Measurements from ENCODE around the gene MEA1. TPM values are rescaled to one million over a fixed set of nuclear protein-coding genes. Genes with fewer than 3 reads are reported as not detected.
A peak's percentile ranks its signal among the peaks of the same experiment; 100 is the strongest.

Gene MEA1
- total and polyA plus RNA-seq, 10 of the 15 experiments (the other 5 are each of a cell fraction or from before 2014, with no cell fraction given) = 59.1 to 148 (median 96.4) TPM

DNA sequence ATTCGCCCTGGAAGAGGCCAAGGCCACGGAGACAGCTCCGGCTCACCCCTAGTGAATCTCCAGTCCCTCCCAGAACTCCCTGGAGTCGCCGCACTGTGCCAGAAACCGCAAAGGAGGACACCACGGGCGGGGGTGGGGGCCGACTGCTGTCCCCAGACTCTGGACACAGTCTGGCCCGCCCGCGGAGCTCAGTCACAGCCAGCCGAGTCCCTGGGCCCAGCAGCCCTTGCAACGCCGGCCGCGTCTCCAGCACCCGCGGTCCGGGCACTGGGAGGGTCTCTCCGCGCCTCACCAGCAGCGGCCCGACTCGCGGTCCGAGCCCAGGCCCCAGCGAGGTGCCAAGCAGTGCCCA lies 35.3 kb downstream of the MEA1 start:
- H3K4me2 ChIP-seq (ENCODE audit: control insufficient read depth, insufficient read depth) = peak overlapping the region; percentile 78
- RAD21 ChIA-PET (ENCODE audit: unreplicated experiment) = interaction anchor here (0.9 to 2.2 kb wide), 3 partner anchors 29 to 41 kb away, joined by 3 to 8 read pairs (median 3); partner anchors contain the start of genes KLHDC3 and MEA1
- H3K79me2 ChIP-seq (ENCODE audit: control insufficient read depth, insufficient read depth, low read length) = peaks cover 25% of the 10 kb centered on the region
- H3K9ac ChIP-seq (ENCODE audit: control insufficient read depth, insufficient read depth, low read length) = peak overlapping the region; percentile 90
- H4K20me1 ChIP-seq (ENCODE audit: control insufficient read depth, insufficient read depth) = no peaks in the 10 kb centered on the region
- FAIRE-seq (no peak), DNase-seq (ENCODE audit: low read depth, low spot score) (no peak), ATAC-seq (no peak; the same call in 2 of the 3 replicates)
- H3K4me1 ChIP-seq (ENCODE audit: control insufficient read depth, insufficient read depth, low read length) = peaks cover 10% of the 10 kb centered on the region
- TF ChIP-seq CBX5 (IDR thresholded peaks at IDR 0.05; ENCODE audit: low read depth) = no peak
- TF ChIP-seq RELA (IDR thresholded peaks at IDR 0.05; ENCODE audit: borderline replicate concordance, partially characterized antibody) = no peak
- no peak for TF ChIP-seq LARP7 (IDR thresholded peaks at IDR 0.05)
- no peak for TF ChIP-seq ZNF207 (IDR thresholded peaks at IDR 0.05; ENCODE audit: borderline replicate concordance)
- TF ChIP-seq, protein P1, sequence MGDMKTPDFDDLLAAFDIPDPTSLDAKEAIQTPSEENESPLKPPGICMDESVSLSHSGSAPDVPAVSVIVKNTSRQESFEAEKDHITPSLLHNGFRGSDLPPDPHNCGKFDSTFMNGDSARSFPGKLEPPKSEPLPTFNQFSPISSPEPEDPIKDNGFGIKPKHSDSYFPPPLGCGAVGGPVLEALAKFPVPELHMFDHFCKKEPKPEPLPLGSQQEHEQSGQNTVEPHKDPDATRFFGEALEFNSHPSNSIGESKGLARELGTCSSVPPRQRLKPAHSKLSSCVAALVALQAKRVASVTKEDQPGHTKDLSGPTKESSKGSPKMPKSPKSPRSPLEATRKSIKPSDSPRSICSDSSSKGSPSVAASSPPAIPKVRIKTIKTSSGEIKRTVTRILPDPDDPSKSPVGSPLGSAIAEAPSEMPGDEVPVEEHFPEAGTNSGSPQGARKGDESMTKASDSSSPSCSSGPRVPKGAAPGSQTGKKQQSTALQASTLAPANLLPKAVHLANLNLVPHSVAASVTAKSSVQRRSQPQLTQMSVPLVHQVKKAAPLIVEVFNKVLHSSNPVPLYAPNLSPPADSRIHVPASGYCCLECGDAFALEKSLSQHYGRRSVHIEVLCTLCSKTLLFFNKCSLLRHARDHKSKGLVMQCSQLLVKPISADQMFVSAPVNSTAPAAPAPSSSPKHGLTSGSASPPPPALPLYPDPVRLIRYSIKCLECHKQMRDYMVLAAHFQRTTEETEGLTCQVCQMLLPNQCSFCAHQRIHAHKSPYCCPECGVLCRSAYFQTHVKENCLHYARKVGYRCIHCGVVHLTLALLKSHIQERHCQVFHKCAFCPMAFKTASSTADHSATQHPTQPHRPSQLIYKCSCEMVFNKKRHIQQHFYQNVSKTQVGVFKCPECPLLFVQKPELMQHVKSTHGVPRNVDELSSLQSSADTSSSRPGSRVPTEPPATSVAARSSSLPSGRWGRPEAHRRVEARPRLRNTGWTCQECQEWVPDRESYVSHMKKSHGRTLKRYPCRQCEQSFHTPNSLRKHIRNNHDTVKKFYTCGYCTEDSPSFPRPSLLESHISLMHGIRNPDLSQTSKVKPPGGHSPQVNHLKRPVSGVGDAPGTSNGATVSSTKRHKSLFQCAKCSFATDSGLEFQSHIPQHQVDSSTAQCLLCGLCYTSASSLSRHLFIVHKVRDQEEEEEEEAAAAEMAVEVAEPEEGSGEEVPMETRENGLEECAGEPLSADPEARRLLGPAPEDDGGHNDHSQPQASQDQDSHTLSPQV (IDR thresholded peaks at IDR 0.05) = no peak
- no peak for TF ChIP-seq FOXK2 (IDR thresholded peaks at IDR 0.05)
- no peak for TF ChIP-seq ASH2L (IDR thresholded peaks at IDR 0.05; ENCODE audit: borderline replicate concordance, low read depth)
- no peak for TF ChIP-seq SMC3 (IDR thresholded peaks at IDR 0.05; ENCODE audit: borderline replicate concordance, low read length)
- no peak for TF ChIP-seq RAD51 (IDR thresholded peaks at IDR 0.05)
- no peak for TF ChIP-seq MXI1 (IDR thresholded peaks at IDR 0.05; ENCODE audit: low read depth, low read length)
- peak; percentile 40; the same call in 1 of the 2 replicates for TF ChIP-seq BACH1 (IDR thresholded peaks at IDR 0.05; ENCODE audit: borderline replicate concordance)
- no peak for TF ChIP-seq NFIC (IDR thresholded peaks at IDR 0.05; ENCODE audit: low read depth, low read length)
- TF ChIP-seq CHD2 (IDR thresholded peaks at IDR 0.05; ENCODE audit: borderline replicate concordance, low read depth, low read length) = no peak
- TF ChIP-seq SRF (IDR thresholded peaks at IDR 0.05; ENCODE audit: low read depth in 2 of 2, low read length in 2 of 2) = no peak
- no peak for TF ChIP-seq E2F4 (IDR thresholded peaks at IDR 0.05; ENCODE audit: low read depth, low read length)
- TF ChIP-seq CEBPB (IDR thresholded peaks at IDR 0.05; ENCODE audit: borderline replicate concordance in 1 of 2, low read depth in 2 of 2, low read length in 2 of 2) = no peak
- TF ChIP-seq RUNX3 (IDR thresholded peaks at IDR 0.05; ENCODE audit: low read length) = peak; percentile 51
- POLR2A ChIA-PET = interaction anchor here (0.5 to 3.0 kb wide), 9 partner anchors 8 to 797 kb away, joined by 3 to 20 read pairs (median 4); partner anchors contain the start of genes CNPY3, KLC4, KLHDC3 and MEA1
- H2AFZ ChIP-seq (ENCODE audit: control insufficient read depth, low read depth, low read length) = peak overlapping the region; percentile 73
- peak overlapping the region; percentile 33 for H3K27ac ChIP-seq (ENCODE audit: control insufficient read depth, insufficient read depth)
- SMC1A ChIA-PET (ENCODE audit: uncharacterized antibody, unreplicated experiment) = interaction anchor here (0.6 to 1.5 kb wide), 4 partner anchors 36 to 463 kb away, joined by 3 to 4 read pairs (median 4); partner anchors contain the start of genes CNPY3, KLHDC3 and MEA1
- peak overlapping the region; percentile 88 for H3K4me3 ChIP-seq
- no TSS peak for BruUV-seq (replicated peaks)
- no peaks in the 10 kb centered on the region for H3K27me3 ChIP-seq (replicated peaks in 1 of 2; ENCODE audit: control insufficient read depth in 2 of 2, insufficient read depth in 2 of 2, low read length in 1 of 2)
- intact Hi-C loops (cut with micrococcal nuclease; ENCODE audit: unreplicated experiment) (no loop called here), in situ Hi-C loops (cut with MboI) (no loop called here)
- no peaks in the 10 kb centered on the region for H3K36me3 ChIP-seq (ENCODE audit: control insufficient read depth in 2 of 2, insufficient read depth in 2 of 2, low read length in 1 of 2)
- no peaks in the 10 kb centered on the region for H3K9me3 ChIP-seq (replicated peaks; ENCODE audit: control insufficient read depth, insufficient read depth, low read length)
- CTCF ChIA-PET = interaction anchor here (1.1 to 1.9 kb wide), 6 partner anchors 13 to 528 kb away, joined by 3 to 5 read pairs (median 5); partner anchors contain the start of genes KLHDC3 and MEA1
- WGBS (ENCODE audit: insufficient coverage, insufficient replicate concordance, low lambda C conversion rate, missing lambda C conversion rate) = 1% methylated on average over 28 of the region's 28 CpGs
